ENCODE results near the gene ATG3.
"Not testable (repeated sequence)": the region's sequence is repeated elsewhere in the genome, so short reads cannot be mapped to it uniquely, and the experiment has no call there.

Gene ATG3

DNA sequence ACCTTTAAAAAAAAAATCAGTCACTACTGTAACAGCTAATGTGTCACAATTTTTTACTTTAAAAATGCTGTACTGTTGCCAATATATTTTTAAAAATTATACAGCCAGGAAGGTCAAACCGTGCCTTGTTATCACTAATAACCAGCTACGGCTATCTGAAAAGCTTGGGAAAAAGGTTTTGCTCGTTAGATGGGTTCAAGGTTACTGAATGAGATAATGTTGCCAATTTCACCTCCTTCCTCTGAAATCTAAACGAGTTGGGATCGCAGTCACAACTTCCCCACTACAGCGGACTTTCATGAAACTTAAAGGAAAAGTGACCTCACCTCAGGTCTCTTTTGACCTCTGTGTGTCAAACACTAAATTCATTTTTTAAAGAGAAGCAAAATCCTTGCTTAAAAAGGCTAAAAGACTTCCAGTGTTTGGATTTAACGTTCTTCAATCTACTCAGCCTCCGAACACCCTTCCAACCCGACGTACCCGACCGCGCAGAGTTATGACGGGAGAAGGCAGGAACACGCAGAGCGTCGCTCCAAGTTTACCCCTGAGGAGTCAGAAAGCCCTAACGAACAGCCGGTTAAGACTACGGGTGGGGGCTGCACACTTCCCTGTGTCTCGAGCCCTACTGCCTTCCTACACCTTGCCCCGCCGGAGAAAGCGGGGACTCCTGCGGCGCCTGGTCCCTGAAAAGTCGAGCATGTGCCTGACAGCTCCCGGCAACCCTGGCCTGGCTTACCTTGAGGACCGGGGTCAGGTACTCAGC, 860 bp downstream of the ATG3 start:
- peak; percentile 76 for DNase-seq (ENCODE audit: low spot score)

DNA sequence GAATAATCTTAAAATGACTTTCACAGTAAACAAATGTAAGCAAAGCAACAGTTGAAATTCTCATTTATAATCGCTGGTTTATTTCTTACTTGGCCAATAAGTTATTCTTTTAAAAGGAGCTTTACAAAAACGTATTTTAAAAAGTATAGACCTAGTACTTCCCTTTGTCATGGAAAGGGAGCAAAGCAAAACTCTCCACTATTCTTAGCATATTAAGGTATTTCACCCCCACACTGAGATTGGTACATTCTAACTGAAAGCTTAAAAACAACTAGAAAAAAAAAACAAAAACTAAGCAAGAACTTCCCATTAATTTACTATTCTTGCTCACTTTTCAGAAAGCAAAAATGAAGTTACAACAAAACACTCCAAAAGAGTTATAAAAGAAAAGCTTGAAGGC, 1.5 kb downstream of the ATG3 start:
- DNase-seq (ENCODE audit: low spot score) = peak; percentile 63

DNA sequence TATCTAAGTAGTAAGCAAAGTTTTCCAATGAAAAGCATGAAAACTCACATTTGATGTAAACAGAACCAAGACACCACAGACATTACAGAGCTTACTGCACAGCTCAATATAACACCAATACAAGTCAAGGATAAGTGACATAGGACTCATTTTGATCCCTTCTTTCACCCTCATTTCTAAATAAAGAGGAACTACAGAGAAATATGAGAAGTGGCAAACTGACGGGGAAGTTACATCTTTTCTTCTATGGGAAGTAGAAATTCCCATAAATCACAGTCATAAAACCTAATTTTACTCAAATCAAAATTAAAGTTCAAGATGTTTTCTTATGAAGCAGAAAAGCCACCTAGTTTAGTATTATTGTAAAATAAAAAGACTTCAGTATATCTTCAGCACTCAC, 3.8 kb downstream of the ATG3 start:
- DNase-seq (ENCODE audit: low spot score) = no peak

DNA sequence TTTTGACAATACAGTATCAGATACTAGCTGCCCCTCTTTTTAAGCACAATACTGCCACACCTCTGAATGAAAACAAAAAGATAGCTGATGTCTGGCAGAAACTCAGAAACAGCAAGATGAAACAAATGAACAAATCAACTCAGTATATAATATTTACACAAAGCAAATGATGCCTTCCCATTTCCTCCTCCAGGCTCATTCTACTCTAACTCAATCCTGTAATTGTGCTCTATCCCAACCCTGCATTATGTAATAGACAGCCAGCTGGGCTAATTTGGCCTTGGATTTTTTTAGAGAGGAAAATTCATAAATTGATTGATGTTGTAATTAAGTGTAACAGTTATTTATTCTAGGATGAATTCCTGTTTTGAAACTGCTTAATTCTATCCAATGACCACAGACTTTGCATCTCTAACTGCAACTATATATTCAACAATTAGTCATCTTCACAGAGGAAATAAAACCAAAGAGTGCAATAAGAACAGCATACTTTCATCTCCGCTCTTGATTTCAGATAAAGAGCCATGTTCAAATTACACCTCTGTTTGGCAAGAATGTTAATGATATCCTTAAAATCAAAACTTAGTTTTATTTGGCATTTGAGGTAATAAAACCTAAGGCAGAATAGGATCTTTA, 6.1 kb downstream of the ATG3 start:
- DNase-seq (ENCODE audit: low spot score) = no peak

DNA sequence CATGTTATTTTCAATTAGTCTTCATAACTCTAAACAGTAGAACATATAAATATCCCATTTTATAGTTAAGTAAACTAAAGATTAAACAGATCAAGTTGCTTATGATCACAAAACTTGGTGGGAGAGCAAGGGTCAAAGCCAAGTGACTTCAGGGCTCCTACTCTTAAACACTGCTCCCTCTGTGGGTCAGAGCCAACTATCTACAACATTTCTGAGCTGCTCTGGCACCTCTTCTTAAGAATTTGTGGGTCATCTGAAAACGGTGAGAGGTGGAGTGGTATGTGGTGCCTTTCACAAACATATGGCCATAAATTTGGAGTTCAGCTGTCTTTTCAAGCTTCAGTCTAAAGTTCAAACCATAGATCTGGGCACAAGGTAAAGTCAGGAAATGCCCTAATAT, 10.9 kb downstream of the ATG3 start:
- peak; percentile 24 for DNase-seq (ENCODE audit: low spot score)

DNA sequence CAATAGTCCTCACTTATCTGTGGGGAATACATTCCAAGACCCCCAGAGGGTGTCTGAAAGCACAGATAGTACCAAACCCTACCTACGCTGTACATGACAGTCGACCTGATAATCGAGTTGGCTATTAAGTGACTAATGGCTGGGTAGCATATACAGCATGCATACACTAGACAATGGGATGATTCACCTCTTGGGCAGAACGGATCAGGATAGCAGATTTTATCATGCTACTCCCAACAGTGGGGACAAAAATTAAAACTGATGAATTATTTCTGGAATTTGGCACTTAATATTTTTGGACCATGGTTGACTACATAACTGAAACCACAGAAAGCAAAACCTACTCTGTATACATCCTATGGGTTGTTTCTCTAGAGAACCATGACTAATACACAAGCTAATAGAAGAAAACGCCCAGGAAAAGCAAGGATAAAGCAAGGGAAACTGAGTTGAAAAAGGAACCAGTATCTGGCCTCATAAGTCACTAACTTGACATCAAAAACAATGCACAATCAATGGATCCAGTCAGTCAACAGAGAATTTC, 15.5 kb downstream of the ATG3 start:
- DNase-seq (ENCODE audit: low spot score) = no peak

DNA sequence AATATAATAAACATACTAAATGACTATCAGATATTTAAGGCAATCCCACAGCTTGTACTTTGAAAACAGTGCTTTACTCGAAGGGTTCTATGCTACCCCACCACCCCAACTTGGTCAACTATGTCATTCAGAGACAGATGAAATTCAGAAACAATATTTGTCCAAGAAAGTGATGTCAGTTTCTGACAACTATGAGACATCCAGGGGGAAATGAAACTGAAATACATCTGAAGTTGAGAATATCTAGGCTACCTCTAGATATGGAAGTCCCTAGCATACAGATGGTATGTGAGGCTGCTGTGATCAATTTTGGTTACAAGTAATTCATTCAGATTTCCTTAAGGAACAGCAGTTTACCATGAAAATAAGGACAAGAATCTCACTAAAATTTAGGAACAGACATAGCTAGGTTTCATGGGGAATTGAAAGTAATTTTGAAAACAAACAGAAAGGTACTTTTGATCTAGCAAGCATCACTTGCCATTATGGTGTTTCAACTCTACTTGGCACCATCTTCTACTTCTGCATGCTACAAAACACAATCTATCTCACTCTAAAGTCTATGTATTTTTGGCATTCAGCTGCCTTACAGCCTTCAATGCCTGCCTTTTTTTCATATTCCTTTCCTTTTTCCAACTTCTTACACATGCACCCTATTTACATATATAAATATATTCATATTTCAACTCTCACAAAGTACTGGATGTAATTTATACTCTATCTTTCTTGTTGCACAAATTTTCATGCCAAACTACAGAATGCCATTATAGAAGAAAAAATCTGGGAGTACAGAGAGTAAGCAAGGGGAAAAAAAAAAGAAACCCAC, 21.7 kb downstream of the ATG3 start:
- DNase-seq (ENCODE audit: low spot score) = no peak

DNA sequence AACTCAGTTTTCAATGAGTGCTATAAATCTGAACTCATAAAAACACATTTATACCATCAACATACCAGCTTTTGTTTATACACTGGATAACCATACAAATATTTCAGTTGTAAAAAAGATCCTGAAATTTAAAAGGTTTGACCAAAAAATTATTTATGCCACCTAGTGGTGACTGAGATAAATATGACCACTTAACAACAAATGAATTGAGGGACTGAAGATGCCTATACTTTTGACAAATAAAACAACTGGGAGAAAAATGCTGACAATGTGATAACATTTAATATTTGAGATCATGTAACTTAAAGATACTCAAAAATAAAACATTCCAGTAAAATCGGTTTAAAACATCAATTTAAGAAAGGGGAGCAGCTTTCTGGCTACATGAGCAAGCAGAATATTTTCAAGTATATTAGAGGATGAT, 30.4 kb downstream of the ATG3 start:
- DNase-seq (ENCODE audit: low spot score) = peak; percentile 59

DNA sequence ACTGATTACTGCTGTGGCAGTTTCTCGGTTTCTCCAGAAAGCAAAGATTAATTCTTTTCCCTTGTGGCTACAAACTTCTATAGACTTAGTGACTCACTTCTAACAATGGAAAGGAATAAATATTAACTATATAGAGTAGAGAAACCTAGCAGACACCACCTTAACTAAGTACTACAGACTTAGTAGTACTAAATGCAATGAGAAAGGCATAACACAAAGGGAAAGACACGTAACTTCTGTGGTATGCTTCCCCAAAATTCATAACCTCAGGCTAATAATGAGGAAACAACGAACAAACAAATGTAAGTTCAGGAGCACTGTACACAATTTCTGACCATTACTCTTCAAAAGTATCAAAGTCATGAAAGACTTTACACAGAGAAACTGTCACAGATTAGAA, 31.2 kb downstream of the ATG3 start:
- DNase-seq (ENCODE audit: low spot score) = no peak

DNA sequence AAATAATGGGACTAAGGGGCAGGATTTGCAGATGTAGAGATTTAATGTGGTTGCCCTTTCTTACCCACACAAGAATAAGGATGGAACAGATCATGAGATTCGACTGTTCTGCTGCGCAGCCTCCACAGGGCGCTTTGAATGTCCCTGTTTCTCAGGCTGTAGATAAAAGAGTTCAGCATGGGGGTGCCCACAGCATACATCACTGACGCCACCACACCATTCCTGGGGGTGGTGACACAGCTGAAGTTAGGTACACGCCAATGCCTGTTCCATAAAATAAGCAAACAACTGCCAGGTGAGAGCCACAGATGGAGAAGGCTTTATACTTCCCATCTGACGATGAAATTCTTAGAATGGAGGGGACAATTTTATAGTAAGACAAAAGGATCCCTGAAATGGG, 37.6 kb downstream of the ATG3 start:
- DNase-seq (ENCODE audit: low spot score) = not testable (repeated sequence)

DNA sequence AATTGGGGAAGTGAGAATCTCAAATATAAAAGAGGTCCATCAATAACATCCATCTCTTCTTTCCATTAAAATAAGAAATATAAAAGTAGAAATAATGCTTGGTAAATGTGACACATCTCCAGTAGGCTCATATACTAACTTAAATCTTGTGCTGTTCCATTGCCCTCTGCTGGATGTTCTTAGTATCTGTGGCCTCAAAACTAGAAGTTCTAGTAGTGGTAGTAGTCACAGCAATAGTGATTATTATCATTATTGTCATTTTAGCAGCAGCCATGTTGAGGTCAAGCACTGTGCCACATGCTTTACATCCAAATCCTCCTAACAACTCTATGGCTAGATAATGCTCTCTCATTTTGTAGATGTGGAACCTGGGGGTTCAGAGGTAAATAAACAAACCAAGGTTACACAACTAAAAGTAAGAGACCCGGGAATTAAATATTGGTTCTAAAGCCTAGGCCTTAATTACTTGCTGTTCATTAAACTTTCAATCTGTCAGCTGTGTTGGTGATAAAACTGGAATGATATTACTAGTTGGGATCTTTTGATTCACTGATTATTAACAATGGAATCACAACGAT, 42.2 kb downstream of the ATG3 start:
- DNase-seq (ENCODE audit: low spot score) = peak; percentile 18

DNA sequence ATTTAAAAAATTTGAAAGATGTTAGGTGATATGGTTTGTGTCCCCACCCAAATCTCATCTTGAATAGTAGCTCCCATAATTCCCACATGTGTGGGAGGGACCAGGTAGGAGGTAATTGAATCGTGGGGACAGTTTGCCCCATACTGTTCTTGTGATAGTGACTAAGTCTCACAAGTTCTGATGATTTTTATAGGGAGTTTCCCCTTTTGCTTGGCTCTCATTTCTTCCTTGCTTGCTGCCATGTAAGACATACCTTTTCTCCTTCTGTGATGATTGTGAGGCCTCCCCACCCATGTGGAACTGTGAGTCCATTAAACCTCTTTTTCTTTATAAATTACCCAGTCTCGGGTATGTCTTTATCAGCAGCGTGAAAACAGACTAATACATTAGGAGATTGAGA, 42.8 kb downstream of the ATG3 start:
- DNase-seq (ENCODE audit: low spot score) = not testable (repeated sequence)

DNA sequence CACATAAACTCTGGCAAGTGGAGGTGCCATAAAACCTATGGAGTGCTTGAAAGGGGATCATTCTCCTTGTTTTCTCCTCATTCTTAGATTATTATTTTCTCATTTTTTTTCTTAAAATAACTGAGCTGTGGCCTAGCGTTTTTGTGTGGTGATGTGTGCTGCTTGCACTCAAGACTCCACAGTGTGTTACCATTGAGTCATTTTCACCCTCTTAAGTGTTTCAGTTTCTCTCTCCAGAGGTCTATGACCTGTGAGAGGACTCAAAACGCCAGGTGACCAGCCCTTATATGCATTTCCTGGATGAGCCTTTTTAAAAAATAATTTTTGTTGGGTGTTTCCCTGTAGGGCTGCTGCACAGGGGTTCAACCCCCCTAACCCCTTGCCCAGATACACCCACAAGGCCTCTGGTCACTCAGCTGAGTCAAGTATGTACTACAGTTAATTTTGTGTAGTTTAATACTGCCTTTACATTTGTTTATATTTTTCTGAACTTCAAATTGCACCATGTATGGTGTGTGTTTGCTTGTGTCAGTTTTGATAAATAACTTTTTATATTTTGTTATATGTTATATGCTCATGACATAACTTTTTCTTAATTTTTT, 47.1 kb downstream of the ATG3 start:
- no peak for DNase-seq (ENCODE audit: low spot score)

DNA sequence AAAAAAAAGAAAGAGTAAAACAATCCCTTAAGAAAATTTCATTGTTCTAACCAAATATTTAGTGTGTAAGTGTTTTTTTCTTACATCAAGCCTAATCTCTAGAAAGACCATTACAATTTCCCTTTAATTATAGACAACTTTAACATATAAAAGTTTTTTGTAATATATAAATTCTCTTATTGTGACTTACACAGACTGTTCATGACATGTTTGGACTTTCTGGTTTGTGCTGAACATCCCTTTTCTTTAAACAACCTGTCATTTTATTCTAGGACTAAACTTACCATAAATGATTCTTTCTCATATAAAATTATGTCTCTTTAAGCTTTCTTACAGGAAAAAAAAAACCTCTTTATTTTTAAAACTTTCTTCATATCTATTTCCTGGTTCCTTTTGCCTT, 49.4 kb downstream of the ATG3 start:
- DNase-seq (ENCODE audit: low spot score) = no peak

DNA sequence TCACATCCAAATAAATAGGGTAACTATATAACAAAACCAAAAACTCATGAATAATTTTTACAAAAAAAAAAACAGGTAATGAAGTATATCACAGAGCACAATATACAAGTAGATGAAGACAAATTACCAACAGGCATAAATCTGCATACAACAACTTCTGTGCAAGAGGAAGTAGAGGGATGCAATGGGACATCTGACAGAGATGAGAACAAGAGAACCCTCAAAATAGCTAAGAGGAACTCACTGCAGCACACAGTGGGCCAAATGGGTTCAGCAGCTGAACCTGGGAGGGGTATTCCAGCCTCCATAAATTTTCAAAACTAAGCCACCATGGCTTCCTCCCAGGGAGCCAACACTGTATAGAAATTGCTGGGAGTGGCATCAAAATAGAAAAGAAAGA, 52.9 kb downstream of the ATG3 start:
- DNase-seq (ENCODE audit: low spot score) = no peak

DNA sequence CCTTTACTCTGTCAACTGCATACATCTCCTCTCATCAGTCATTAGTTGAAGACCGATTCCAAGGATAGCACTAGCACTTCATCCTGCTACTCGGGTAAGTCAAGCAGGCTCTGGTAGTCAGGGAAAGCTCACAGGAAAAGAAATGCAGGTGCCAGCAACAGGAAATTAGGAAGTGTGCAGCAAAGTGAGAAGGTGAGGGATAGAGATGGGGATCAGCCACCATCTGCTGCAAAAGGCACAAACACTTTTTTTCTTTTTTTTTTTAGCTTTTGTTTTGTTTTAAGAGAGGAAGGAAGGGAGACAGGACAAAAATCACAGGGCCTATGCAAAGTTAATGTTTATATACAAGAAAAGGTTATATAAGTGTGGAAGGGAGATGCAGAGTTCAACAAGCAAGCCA, 53.5 kb downstream of the ATG3 start:
- no peak for DNase-seq (ENCODE audit: low spot score)

DNA sequence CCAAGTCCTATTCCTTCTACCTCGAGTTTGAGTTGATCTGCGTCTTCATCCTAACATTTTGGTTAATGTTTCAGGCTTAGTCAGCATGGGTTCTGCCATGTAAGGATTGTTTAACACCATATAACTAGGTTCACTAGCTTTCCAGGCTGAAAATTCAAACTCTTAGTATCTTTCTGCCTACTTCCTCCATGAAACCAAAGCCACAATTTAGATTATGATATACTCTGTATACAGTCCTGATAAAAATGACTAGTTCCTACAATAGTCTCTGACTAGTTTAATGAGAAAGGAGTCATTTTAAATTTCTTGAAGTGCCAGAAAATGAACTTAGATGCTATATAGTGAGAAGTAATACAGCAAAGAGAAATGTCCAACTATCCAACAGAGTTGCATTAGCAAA, 55.9 kb downstream of the ATG3 start:
- DNase-seq (ENCODE audit: low spot score) = no peak

DNA sequence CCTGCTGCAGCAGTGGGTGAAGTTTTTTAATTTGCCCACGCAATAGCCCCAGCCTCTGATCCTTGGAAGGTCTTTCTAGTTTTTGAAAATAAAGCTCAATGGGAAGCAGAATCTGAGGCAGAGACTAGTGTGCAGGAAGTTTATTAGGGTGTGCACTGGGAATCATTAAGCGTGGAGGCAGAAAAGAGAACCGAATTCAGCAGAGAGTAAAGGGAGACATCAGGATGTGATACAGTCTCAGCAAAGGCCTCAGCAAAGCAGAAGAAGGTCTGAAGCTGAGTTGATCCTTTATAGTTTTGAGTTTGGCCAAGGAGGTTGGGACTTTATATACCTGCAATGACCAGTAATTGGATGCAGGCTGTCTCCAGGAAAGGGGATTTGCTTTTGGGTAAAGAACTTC, 57.6 kb downstream of the ATG3 start:
- no peak for DNase-seq (ENCODE audit: low spot score)

DNA sequence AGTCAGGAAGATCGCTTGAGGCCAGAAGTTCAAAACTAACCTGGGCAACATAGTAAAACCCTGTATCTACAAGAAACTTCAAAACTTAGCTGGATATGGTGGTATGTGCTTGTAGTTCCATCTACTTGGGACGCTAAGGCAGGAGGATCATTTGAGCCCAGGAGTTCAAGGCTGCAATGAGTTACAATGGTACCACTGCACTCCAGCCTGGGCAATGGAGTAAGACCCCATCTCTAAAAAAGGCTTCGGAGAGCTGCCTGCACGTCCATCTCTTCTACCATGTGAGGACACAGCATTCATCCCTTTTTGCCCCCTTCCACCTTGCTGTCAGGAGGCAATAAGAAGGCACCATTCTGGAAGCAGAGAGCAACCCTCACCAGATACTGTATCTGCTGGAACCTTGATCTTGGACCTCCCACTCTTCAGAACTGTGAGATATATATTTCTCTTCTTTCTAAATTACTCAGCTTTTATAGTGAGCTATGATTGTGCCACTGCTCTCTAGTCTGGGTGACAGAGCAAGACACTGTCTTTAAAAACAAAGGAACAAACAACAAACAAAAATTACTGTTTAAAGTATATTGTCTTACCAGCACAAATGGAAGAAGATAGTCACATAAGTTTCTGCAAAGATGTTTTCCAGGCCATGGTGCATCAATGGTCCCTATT, 58.3 kb downstream of the ATG3 start:
- no peak for DNase-seq (ENCODE audit: low spot score)

DNA sequence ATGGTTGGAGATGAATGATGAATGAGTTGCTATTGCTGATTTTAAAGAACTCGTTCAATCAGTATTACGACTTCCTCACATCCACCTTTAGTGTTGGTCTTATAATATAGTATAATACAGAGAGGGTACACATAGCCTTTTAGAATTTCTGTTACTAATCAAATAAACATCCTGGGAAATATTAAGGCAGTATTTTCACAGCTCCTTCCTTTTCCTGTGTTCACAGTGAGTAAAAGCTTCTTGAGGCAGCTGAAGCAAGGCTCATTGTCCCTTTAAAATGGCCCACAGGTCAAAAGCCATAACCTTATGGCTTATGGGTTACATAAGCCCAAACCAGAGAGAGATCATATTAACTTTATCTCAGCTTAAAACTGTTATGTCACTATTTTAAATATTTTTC, 61.1 kb downstream of the ATG3 start:
- no peak for DNase-seq (ENCODE audit: low spot score)

DNA sequence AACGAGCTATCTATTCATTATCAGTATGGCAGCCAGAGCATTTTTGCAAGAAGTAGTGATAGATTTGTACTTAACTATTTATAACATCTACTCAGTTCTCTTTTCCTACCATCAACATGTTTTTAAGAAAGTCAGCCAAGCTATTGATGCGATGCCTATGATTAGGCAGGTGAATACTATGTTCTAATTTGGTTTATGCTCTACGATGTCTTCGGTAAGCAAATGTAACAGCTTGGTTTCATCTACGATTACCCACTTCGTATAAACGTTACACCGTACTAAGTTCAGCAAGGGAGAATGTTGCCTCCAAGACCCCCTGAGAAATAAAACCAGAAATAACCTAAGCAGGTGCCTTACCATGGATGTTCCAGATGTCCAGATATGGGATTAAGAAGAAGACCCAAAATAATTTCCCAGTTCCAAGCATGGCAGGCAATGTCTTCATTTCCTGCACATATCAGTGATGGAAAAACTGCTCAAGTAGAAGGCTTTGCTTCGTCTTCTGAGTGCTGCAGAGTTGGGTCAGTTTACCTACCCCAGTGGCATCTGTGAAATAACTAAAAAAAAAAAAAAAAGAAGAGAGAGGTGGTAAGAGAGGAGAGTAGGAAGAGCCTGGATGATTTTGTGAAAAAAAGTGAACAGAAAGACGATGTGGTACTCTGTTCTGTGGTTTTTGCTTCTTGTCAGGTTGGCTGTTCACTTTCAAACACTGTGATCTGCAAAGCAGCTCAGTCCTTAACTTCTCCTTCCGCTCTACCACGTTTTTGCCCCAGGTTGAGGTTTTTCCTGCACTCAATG, 62.6 kb downstream of the ATG3 start, which contains the start of gene BTLA:
BTLA (minus strand) TSS at position 559 of the 798 bp plus-strand sequence; CDS start at position 445, 114 bp downstream.
- DNase-seq (ENCODE audit: low spot score) = no peak

Data from hematopoietic multipotent progenitor cell treated with erythropoietin and hydrocortisone succinate and interleukin-3 and kit ligand, for 17 days (in vitro differentiated cells).